Stimulated activated CD8-positive, alpha-beta memory T cell treated with anti-CD3 and anti-CD28 coated beads, Interleukin-7, amount 100 ng/mL, for 24 hours (primary cell): ENCODE results near the gene NHSL2.
"Not testable (repeated sequence)": the region's sequence is repeated elsewhere in the genome, so short reads cannot be mapped to it uniquely, and the experiment has no call there.

Source experiments
- DNase-seq: peaks from one replicate; pipeline ENCODE4 v3.0.0-alpha.2; 2020; ENCODE audit warnings: low read depth

NHSL2 gene

GRCh38 chrX:72043636-72044035 lies 133.0 kb downstream of the NHSL2 start:
- no peak for DNase-seq

- DNase-seq: no peak
These were observed 134.5 kb downstream of the NHSL2 start for GRCh38 chrX:72045141-72045540.

GRCh38 chrX:72045552-72046277 lies 135.1 kb downstream of the NHSL2 start:
- DNase-seq: no peak

GRCh38 chrX:72046447-72046846 lies 135.8 kb downstream of the NHSL2 start:
- no peak for DNase-seq

GRCh38 chrX:72048510-72049455 lies 138.1 kb downstream of the NHSL2 start:
- no peak for DNase-seq

- DNase-seq: no peak
These were observed 139.4 kb downstream of the NHSL2 start for GRCh38 chrX:72050011-72050410.

GRCh38 chrX:72051589-72051988 lies 140.9 kb downstream of the NHSL2 start:
- no peak for DNase-seq

- DNase-seq: no peak
These were observed 141.9 kb downstream of the NHSL2 start for GRCh38 chrX:72052415-72053090.

GRCh38 chrX:72053508-72053907 lies 142.9 kb downstream of the NHSL2 start:
- no peak for DNase-seq

GRCh38 chrX:72054779-72055489 lies 144.3 kb downstream of the NHSL2 start:
- no peak for DNase-seq

GRCh38 chrX:72057331-72057730 lies 146.7 kb downstream of the NHSL2 start:
- no peak for DNase-seq

GRCh38 chrX:72057849-72058248 lies 147.2 kb downstream of the NHSL2 start:
- no peak for DNase-seq

GRCh38 chrX:72058346-72058745 lies 147.7 kb downstream of the NHSL2 start:
- DNase-seq: not testable (repeated sequence)

- no peak for DNase-seq
These were observed 149.7 kb downstream of the NHSL2 start for GRCh38 chrX:72060196-72060920.

GRCh38 chrX:72060921-72061490 lies 150.4 kb downstream of the NHSL2 start:
- DNase-seq: no peak

GRCh38 chrX:72062916-72063315 lies 152.3 kb downstream of the NHSL2 start:
- no peak for DNase-seq

GRCh38 chrX:72069350-72070160 lies 158.9 kb downstream of the NHSL2 start:
- no peak for DNase-seq

- no peak for DNase-seq
These were observed 160.6 kb downstream of the NHSL2 start for GRCh38 chrX:72071213-72071612.

GRCh38 chrX:72073633-72074032 lies 163.0 kb downstream of the NHSL2 start:
- DNase-seq: no peak

GRCh38 chrX:72078411-72078810 lies 167.8 kb downstream of the NHSL2 start:
- no peak for DNase-seq
